ENCODE data around the gene BHLHA15.

- TF ChIP-seq CTCF (conservative IDR thresholded peaks at IDR 0.05 in 1 of 2, IDR thresholded peaks at IDR 0.05 in 1 of 2; ENCODE audit: extremely low read depth in 1 of 2, insufficient read depth in 1 of 2, low read depth in 1 of 2, low read length in 2 of 2) (no peak), EZH2 (IDR thresholded peaks at IDR 0.05; ENCODE audit: borderline replicate concordance, low read length) (no peak)
These were observed 16.7 kb downstream of the BHLHA15 start for GRCh38 chr7:98227939-98228338.
